Measurements from ENCODE around the gene SARM1. TPM values are rescaled to one million over a fixed set of nuclear protein-coding genes. Genes with fewer than 3 reads are reported as not detected.

Gene SARM1
- total and polyA plus RNA-seq, 2 of the 8 experiments (the other 6 are each of a cell fraction or from before 2014, with no cell fraction given) = 5.8 to 9.2 TPM

DNA sequence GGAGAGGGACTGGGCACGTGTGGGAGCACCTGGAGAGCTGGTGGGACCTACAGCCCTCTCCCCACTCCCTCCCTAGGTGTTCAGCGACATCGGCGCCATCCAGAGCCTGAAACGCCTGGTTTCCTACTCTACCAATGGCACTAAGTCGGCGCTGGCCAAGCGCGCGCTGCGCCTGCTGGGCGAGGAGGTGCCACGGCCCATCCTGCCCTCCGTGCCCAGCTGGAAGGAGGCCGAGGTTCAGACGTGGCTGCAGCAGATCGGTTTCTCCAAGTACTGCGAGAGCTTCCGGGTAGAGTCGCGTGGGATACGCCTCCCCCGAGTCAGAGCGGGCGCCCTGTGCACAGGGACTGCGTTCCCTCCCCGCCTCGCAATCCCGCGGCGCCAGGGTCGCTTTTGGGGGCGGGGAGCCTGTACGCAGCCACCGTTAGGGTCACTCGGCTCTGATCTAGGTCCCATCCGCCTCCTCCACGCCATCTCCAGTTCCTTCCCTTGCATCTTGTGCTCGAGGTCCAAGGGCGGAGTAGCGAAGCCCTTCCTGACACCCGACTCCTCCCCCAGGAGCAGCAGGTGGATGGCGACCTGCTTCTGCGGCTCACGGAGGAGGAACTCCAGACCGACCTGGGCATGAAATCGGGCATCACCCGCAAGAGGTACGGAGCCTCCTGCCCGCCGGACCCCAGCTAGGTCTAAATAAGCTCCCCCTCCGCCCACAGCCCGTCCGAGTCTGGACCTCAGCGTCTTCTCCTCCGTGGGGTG lies 13.0 kb downstream of the SARM1 start:
- WGBS, 2 experiments (ENCODE audit: extremely low coverage in 1 of 2, insufficient coverage in 1 of 2, insufficient read length in 1 of 2, insufficient replicate concordance in 2 of 2, low coverage in 1 of 2, low lambda C conversion rate in 2 of 2, missing lambda C conversion rate in 1 of 2) = 4% methylated on average over 47 of the region's 56 CpGs; no CpG with 5 or more reads in 1 of the 2 experiments
- peak; percentile 81 for TF ChIP-seq EZH2 (IDR thresholded peaks at IDR 0.05; ENCODE audit: low read depth, low read length, severe bottlenecking)
- TF ChIP-seq RBBP5 (IDR thresholded peaks at IDR 0.05; ENCODE audit: borderline replicate concordance, low read depth, low read length) = peak; percentile 85; the same call in 1 of the 2 replicates
- peak; percentile 83; the same call in 1 of the 2 replicates for TF ChIP-seq SUZ12 (IDR thresholded peaks at IDR 0.05; ENCODE audit: low read length)
- 0 out of 2 replicates have a peak, but pooled peaks have one; percentile 5 for TF ChIP-seq TAF1 (IDR thresholded peaks at IDR 0.05; ENCODE audit: low read depth, low read length)
- no peak for TF ChIP-seq GABPA (IDR thresholded peaks at IDR 0.05; ENCODE audit: borderline replicate concordance, insufficient read depth, low read length)
- TF ChIP-seq ASH2L (IDR thresholded peaks at IDR 0.05; ENCODE audit: low read length) = peak; percentile 80
- peak; percentile 32 for TF ChIP-seq RNF2 (IDR thresholded peaks at IDR 0.05; ENCODE audit: borderline replicate concordance, low read depth, low read length, missing control alignments, poor library complexity, severe bottlenecking)
- 0 out of 2 replicates have a peak, but pooled peaks have one; percentile 21 for TF ChIP-seq PHF8 (conservative IDR thresholded peaks at IDR 0.05; ENCODE audit: low read depth, low read length)
- 0 out of 3 replicates have a peak, but pooled peaks of 1 of the 2 experiments have one; percentile 37 for TF ChIP-seq POLR2A (IDR thresholded peaks at IDR 0.05; ENCODE audit: control extremely low read depth in 1 of 2, low read depth in 2 of 2, low read length in 2 of 2)

More for the DNA sequence above, 13.0 kb downstream of the SARM1 start:
- H3K27ac ChIP-seq (ENCODE audit: low read depth, low read length) = no peak overlapping the region
- FAIRE-seq = no peak
- POLR2A ChIA-PET (ENCODE audit: partially characterized antibody) = interaction anchor here (1.0 to 12.7 kb wide), 4 partner anchors 12 to 27 kb away, joined by 3 to 135 read pairs (median 6); partner anchors contain the start of genes POLDIP2, SARM1 and SLC46A1
- H3K79me1 ChIP-seq (ENCODE audit: low read depth, low read length) = no peaks in the 10 kb centered on the region
- H4K20me1 ChIP-seq (replicated peaks in 1 of 2; ENCODE audit: control insufficient read depth in 1 of 2, insufficient read depth in 2 of 2, low read length in 2 of 2) = peaks cover 2 to 7% of the 10 kb centered on the region in 2 experiments
- H3K23ac ChIP-seq (ENCODE audit: insufficient read length) = no peak overlapping the region
- H2BK12ac ChIP-seq (ENCODE audit: low read depth, low read length) = peak overlapping the region; percentile 2; the same call in 1 of the 2 replicates
- H3K18ac ChIP-seq (ENCODE audit: extremely low read depth, low read length) = peak overlapping the region; percentile 38; the same call in 1 of the 2 replicates
- H2BK120ac ChIP-seq (replicated peaks; ENCODE audit: low read depth, low read length) = no peak overlapping the region
- no peak overlapping the region for H2AK5ac ChIP-seq (ENCODE audit: low read depth, low read length)
- no peaks in the 10 kb centered on the region for H3K9me3 ChIP-seq (ENCODE audit: insufficient read depth in 2 of 2, low read depth in 1 of 2, low read length in 1 of 2)
- no peak overlapping the region for H3K14ac ChIP-seq (ENCODE audit: insufficient read length)
- H3K4ac ChIP-seq (replicated peaks; ENCODE audit: insufficient read length, low read depth, low read length) = no peak overlapping the region
- peak overlapping the region; percentile 77 for H4K91ac ChIP-seq (replicated peaks; ENCODE audit: insufficient read length, low read length)
- H3K4me2 ChIP-seq (ENCODE audit: insufficient read depth in 1 of 2, low read depth in 2 of 2, low read length in 2 of 2) = peak overlapping the region; percentile 89 to 95
- peak overlapping the region; percentile 32 to 77 (median 62) for H3K4me3 ChIP-seq (ENCODE audit: extremely low read depth in 1 of 4, insufficient read depth in 2 of 4, low read depth in 3 of 4, low read length in 4 of 4)
- H4K5ac ChIP-seq (ENCODE audit: insufficient read length, low read depth, low read length) = no peak overlapping the region
- H2BK15ac ChIP-seq (ENCODE audit: low read length) = peak overlapping the region; percentile 8; the same call in 1 of the 2 replicates
- peaks cover 14% of the 10 kb centered on the region for H3K23me2 ChIP-seq (ENCODE audit: low read depth, low read length)
- CTCF ChIA-PET (ENCODE audit: partially characterized antibody) = interaction anchor here (1.0 to 14.7 kb wide), 8 partner anchors 11 to 135 kb away, joined by 3 to 142 read pairs (median 4); no protein-coding TSS in a partner anchor
- H2BK20ac ChIP-seq (ENCODE audit: low read length) = 0 out of 2 replicates have a peak overlapping the region, but pooled peaks have one; percentile 48
- H3K4me1 ChIP-seq (replicated peaks in 1 of 4; ENCODE audit: control insufficient read depth in 3 of 4, insufficient read depth in 4 of 4, low read length in 3 of 4) = peaks cover 0 to 13% (median 6%) of the 10 kb centered on the region in 4 experiments; a peak in 4 of 7 replicates
- H3K79me2 ChIP-seq (ENCODE audit: control insufficient read depth in 1 of 2, insufficient read depth in 2 of 2, low read length in 2 of 2) = no peaks in the 10 kb centered on the region
- peak overlapping the region in 2 of 4 experiments; percentile 14 to 25; a peak in 1 of 7 replicates for H3K9ac ChIP-seq (replicated peaks in 1 of 4; ENCODE audit: extremely low read depth in 1 of 4, low read depth in 3 of 4, low read length in 3 of 4)
- H3K56ac ChIP-seq (replicated peaks; ENCODE audit: insufficient read length, low read depth, low read length) = no peak overlapping the region
- peak overlapping the region; percentile 71 for H4K8ac ChIP-seq (ENCODE audit: extremely low read depth, insufficient read depth, low read length)
- peak overlapping the region; percentile 65; the same call in 1 of the 2 replicates for H2AFZ ChIP-seq (ENCODE audit: low read length)
- peak in 1 of 2 experiments; percentile 77 for DNase-seq (ENCODE audit: low read depth in 1 of 2, low spot score in 2 of 2)
- no peak overlapping the region; the same call in 1 of the 2 replicates for H2BK5ac ChIP-seq (ENCODE audit: low read depth, low read length)
- H3K27me3 ChIP-seq (replicated peaks in 1 of 4; ENCODE audit: control insufficient read depth in 3 of 4, extremely low read depth in 1 of 4, insufficient read depth in 3 of 4, low read length in 3 of 4) = peaks cover 38 to 67% (median 57%) of the 10 kb centered on the region in 4 experiments
- 0 out of 8 replicates have a peak, but pooled peaks cover 0 to 3% (median 0%) of the 10 kb centered on the region in 4 experiments for H3K36me3 ChIP-seq (ENCODE audit: control insufficient read depth in 2 of 4, insufficient read depth in 4 of 4, low read length in 3 of 4)

Measured in H1 (cell line).